Measurements from ENCODE around the gene ANO6. TPM values are rescaled to one million over a fixed set of nuclear protein-coding genes. Genes with fewer than 3 reads are reported as not detected.
"Not testable (repeated sequence)": the region's sequence is repeated elsewhere in the genome, so short reads cannot be mapped to it uniquely, and the experiment has no call there.

The ANO6 gene, protein sequence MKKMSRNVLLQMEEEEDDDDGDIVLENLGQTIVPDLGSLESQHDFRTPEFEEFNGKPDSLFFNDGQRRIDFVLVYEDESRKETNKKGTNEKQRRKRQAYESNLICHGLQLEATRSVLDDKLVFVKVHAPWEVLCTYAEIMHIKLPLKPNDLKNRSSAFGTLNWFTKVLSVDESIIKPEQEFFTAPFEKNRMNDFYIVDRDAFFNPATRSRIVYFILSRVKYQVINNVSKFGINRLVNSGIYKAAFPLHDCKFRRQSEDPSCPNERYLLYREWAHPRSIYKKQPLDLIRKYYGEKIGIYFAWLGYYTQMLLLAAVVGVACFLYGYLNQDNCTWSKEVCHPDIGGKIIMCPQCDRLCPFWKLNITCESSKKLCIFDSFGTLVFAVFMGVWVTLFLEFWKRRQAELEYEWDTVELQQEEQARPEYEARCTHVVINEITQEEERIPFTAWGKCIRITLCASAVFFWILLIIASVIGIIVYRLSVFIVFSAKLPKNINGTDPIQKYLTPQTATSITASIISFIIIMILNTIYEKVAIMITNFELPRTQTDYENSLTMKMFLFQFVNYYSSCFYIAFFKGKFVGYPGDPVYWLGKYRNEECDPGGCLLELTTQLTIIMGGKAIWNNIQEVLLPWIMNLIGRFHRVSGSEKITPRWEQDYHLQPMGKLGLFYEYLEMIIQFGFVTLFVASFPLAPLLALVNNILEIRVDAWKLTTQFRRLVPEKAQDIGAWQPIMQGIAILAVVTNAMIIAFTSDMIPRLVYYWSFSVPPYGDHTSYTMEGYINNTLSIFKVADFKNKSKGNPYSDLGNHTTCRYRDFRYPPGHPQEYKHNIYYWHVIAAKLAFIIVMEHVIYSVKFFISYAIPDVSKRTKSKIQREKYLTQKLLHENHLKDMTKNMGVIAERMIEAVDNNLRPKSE
- 10 to 100 TPM; 47.2 to 48.9 TPM for total RNA-seq
- long read RNA-seq, full-length matches to known transcripts: 1 of 27 reads
- long read RNA-seq, partial matches to known transcripts: 13 of 27 reads
- long read RNA-seq, other reads (novel, unspliced or antisense): 13 of 27 reads

GRCh38 chr12:45215419-45216229 is at the start of gene ANO6:
ANO6 (plus strand) TSS chr12:45216095; CDS start chr12:45216322, 227 bp downstream.
- DNase-seq: peak; percentile 90
- intact Hi-C loops (cut with DNase I): loop anchor here in 1 of 2 donors (2.0 kb wide), 1 partner anchor 53 kb away; no protein-coding TSS in a partner anchor
- ATAC-seq: peak; percentile 92 to 97

DNA sequence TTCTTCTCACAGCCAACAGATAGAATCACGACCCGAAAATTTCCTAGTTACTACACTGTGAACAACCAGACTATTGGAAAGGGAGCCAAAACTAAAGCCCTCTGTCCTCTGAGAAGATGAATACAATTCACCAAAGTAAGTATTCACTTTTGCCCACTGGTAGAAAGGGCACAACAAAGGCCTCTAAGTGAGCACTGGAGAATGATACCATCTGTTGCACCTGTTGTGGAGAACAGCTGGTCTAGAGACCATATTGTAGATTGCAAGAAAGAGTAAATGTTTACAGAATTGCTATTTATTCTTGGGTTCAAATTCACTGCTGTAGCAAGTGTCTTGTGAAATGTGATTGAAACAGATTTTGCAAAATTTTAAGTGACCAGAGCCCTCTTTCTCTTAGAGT is 46.9 kb upstream of the ANO6 start:
- no peak for ATAC-seq
- no peak for DNase-seq
- intact Hi-C loops (cut with DNase I): no loop called here

- intact Hi-C loops (cut with DNase I): loop anchor here in 1 of 2 donors (10.0 kb wide), 1 partner anchor 94 kb away; no protein-coding TSS in a partner anchor
- peak; percentile 45 to 75 for ATAC-seq
Measured at GRCh38 chr12:45170456-45171042, 45.3 kb upstream of the ANO6 start.

GRCh38 chr12:45173293-45173692 is 42.6 kb upstream of the ANO6 start:
- intact Hi-C loops (cut with DNase I): loop anchor here in 1 of 2 donors (10.0 kb wide), 1 partner anchor 92 kb away; no protein-coding TSS in a partner anchor
- not testable (repeated sequence) for DNase-seq
- peak in 1 of 2 donors; percentile 33 for ATAC-seq

More at GRCh38 chr12:45170456-45171042, 45.3 kb upstream of the ANO6 start:
- peak; percentile 83 for DNase-seq

- DNase-seq (no peak), ATAC-seq (no peak)
- intact Hi-C loops (cut with DNase I): loop anchor here in 1 of 2 donors (10.0 kb wide), 1 partner anchor 90 kb away; no protein-coding TSS in a partner anchor
Measured at GRCh38 chr12:45174595-45174994, 41.3 kb upstream of the ANO6 start.

DNA sequence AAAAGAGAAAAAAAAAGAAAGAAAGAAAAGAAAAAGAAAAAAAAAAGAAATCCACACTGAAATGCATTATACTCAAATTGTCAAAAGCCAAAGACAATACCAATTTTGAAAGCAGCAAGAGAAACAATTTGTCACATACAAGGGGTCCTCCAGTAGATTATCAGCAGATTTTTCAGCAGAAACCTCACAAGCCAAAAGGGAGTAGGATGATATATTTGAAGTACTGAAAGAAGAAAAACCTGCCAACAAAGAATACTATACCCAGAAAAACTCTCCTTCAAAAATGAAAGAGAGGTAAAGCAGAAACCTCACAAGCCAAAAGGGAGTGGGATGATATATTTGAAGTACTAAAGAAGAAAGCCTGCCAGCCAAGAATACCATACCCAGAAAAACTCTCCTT is 37.1 kb upstream of the ANO6 start:
- intact Hi-C loops (cut with DNase I): loop anchor here in 1 of 2 donors (5.0 to 10.0 kb wide), 2 partner anchors 86 to 209 kb away; no protein-coding TSS in a partner anchor
- ATAC-seq (no peak), DNase-seq (no peak)

DNA sequence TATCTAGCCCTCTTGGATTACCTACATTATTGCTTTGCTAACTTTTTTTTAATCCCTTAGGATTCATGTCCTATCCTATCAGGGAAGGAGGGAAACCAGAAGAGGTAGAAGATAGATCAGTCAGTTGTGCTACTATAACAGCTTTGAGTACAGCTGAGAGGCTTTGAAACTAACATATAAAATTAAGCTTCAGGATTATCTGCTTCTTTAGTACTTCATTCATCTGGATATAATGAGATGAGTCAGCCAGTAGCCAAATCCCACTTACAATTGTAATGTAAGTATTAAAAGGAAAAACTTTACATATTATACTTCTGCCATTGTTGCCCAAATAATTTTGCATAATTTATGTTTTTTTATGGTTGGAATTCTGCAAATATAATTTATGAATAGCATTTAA is 33.4 kb upstream of the ANO6 start:
- ATAC-seq (no peak), DNase-seq (no peak)
- intact Hi-C loops (cut with DNase I): loop anchor here in 1 of 2 donors (10.0 kb wide), 1 partner anchor 202 kb away; no protein-coding TSS in a partner anchor

DNA sequence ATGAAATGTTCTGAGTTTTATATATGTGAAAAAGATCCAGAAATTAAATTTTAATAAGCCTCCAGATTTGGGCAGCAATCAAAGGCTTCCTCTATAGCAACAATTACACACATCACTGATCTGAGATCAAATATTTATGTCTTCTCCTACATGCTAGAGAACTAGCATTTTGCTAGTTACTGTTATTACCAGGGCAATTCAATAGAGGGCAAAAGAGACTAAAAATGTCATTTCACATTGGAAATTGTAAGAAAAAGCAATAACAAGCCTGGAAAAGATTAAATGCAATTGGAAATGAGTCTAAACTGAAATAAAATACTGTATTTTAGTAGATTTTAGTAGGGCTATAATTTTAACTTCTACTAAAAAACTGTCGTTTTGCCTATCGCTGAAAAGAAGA is 32.6 kb upstream of the ANO6 start:
- ATAC-seq (no peak), DNase-seq (no peak)
- intact Hi-C loops (cut with DNase I): loop anchor here in 1 of 2 donors (10.0 kb wide), 1 partner anchor 202 kb away; no protein-coding TSS in a partner anchor

- DNase-seq (no peak), ATAC-seq (no peak)
- intact Hi-C loops (cut with DNase I): loop anchor here in 1 of 2 donors (10.0 kb wide), 1 partner anchor 200 kb away; no protein-coding TSS in a partner anchor
Measured at GRCh38 chr12:45184147-45184963, 31.5 kb upstream of the ANO6 start.

DNA sequence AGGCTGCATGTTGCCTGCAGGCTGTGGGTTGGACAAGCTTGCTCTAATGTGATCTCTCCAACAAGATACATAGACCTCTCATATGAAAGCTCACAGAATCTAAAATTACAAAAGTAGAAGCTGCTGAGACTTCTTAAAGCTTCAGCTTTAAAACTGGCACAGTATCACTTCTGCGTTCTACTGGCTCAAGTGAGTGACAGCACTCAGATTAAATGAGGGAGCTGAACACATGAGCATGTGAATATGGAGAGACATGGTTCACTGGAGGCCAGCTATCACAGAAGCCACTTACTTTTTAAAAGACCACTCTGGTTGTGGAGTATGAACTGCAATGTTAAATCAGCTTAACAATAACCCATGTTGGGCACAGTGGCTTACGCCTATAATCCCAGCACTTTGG is 29.1 kb upstream of the ANO6 start:
- intact Hi-C loops (cut with DNase I): loop anchor here in 1 of 2 donors (10.0 kb wide), 1 partner anchor 198 kb away; no protein-coding TSS in a partner anchor
- ATAC-seq: no peak

DNA sequence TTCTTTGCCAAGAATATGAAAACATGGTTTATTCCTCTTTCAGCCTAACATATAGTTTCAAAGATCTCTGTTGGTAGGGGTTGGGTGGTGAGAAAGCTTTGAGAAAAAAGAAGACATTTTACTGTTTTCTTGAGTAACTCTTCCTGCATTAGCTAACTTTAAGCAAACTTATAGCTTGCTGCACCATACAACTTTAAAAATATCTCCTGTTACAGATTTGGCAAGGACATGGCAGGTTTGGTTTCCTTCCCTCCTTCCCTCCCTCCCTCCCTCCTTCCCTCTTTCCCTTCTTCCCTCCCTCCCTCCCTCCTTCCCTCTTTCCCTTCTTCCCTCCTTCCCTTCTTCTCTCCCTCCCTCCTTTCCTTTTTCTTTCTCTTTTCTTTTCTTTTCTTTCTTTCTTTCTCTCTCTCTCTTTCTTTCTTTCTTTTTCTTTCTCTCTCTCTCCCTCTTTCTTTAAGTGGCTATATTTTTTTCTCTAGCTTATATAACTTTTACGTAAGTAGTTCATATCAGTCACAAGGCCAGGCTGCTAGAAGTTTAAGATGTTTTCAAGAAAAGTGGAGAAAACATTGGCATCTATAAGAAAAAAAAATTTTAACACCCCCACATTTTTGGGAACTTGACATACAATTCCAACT is 26.0 kb upstream of the ANO6 start:
- no peak for ATAC-seq
- intact Hi-C loops (cut with DNase I): loop anchor here in 1 of 2 donors (10.0 kb wide), 1 partner anchor 195 kb away; no protein-coding TSS in a partner anchor
- no peak for DNase-seq

More for the DNA sequence above, 29.1 kb upstream of the ANO6 start:
- DNase-seq: no peak

GRCh38 chr12:45191239-45191638 is 24.7 kb upstream of the ANO6 start:
- intact Hi-C loops (cut with DNase I): no loop called here
- no peak for DNase-seq
- peak in 1 of 2 donors; percentile 19 for ATAC-seq

DNA sequence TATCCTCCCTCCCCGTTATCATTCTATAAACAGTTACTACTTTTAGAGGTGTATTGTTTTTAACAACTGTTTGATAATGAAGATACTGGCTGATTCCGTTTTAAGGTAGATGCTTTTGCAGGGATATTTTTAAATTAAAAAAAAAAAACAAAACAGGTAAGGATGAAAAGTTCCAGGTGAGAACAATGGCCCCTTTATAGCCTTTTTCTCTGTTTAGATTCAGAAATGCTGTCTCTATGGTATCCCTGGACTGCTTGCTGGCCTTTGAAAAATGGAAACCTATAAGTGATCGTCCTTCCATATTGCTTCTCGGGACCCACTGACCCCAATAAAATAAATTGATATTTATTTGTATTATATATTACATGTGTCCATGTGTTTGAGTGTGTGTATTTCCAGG is 23.2 kb upstream of the ANO6 start:
- ATAC-seq (no peak), DNase-seq (no peak)
- intact Hi-C loops (cut with DNase I): no loop called here

DNA sequence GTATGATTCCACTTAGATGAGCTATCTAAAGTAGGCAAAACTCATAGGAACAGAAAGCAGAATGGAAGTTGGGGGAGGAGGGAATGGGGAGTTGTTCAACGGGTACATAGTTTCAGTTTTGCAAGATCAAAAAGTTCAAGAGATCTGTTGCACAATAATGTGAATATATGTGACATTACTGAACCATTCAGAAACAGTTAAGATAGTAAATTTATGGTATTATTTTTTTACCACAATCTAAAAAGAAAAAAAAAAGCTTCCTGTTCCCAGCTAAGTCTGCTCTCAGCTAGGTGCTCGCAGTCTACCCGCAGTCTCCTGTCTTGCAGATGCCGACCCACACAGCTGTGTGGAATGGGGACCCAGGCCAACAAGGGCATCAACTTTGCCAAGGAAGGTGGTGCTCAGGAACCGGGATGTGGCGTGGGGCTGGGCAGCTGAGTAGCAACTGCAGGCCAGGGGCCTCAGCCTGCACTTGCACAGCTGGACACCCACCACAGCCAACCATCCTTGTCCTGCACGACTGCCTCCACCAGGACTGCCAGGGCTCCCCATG is 15.3 kb upstream of the ANO6 start:
- no peak for DNase-seq
- intact Hi-C loops (cut with DNase I): no loop called here
- no peak for ATAC-seq

- DNase-seq: no peak
- intact Hi-C loops (cut with DNase I): no loop called here
- peak in 1 of 2 donors; percentile 59 for ATAC-seq
Measured at GRCh38 chr12:45203767-45204166, 12.1 kb upstream of the ANO6 start.

GRCh38 chr12:45204757-45205156 is 11.1 kb upstream of the ANO6 start:
- intact Hi-C loops (cut with DNase I): no loop called here
- ATAC-seq (no peak), DNase-seq (no peak)
